Measurements from ENCODE around the gene FYB2.

DNA sequence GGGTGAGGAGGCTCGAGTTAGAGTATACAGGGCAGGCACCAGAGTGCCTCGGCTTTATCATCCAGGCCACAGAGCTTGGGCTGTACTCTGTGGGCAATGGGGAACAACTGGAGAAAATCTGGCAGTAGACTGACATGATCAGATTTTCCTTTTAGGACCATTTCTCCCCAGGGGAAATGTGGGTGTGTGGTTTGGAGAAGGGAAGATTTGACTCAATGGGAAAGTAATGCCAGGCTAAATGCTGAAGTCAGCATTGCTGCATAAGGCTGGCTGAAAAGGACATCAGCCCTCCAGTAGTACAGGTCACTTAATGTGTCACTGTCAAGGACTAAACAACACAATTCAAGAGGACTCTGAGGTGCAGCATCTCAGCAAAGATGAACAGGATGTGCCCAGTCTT, 5.0 kb downstream of the FYB2 start:
- TF ChIP-seq, protein P1, sequence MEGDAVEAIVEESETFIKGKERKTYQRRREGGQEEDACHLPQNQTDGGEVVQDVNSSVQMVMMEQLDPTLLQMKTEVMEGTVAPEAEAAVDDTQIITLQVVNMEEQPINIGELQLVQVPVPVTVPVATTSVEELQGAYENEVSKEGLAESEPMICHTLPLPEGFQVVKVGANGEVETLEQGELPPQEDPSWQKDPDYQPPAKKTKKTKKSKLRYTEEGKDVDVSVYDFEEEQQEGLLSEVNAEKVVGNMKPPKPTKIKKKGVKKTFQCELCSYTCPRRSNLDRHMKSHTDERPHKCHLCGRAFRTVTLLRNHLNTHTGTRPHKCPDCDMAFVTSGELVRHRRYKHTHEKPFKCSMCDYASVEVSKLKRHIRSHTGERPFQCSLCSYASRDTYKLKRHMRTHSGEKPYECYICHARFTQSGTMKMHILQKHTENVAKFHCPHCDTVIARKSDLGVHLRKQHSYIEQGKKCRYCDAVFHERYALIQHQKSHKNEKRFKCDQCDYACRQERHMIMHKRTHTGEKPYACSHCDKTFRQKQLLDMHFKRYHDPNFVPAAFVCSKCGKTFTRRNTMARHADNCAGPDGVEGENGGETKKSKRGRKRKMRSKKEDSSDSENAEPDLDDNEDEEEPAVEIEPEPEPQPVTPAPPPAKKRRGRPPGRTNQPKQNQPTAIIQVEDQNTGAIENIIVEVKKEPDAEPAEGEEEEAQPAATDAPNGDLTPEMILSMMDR (IDR thresholded peaks at IDR 0.05): no peak
- no peak for TF ChIP-seq POLR2A (IDR thresholded peaks at IDR 0.05)
